ENCODE results near the gene FNDC3B.
"Not testable (repeated sequence)": the region's sequence is repeated elsewhere in the genome, so short reads cannot be mapped to it uniquely, and the experiment has no call there.

Gene FNDC3B

GRCh38 chr3:172039436-172040077 lies at the start of gene FNDC3B:
Gene FNDC3B, plus strand, starts transcription at chr3:172039578. Its CDS starts 72,902 bp downstream, at chr3:172112480.
- DNase-seq (ENCODE audit: low read depth), result peak; percentile 64

- not testable (repeated sequence) for DNase-seq (ENCODE audit: low read depth)
Measured at GRCh38 chr3:171990239-171990638, 49.1 kb upstream of the FNDC3B start.

GRCh38 chr3:171991166-171991565 lies 48.2 kb upstream of the FNDC3B start:
- no peak for DNase-seq (ENCODE audit: low read depth)

- no peak for DNase-seq (ENCODE audit: low read depth)
Measured at GRCh38 chr3:171994646-171995428, 44.5 kb upstream of the FNDC3B start.

- no peak for DNase-seq (ENCODE audit: low read depth)
Measured at GRCh38 chr3:171995486-171995885, 43.9 kb upstream of the FNDC3B start.

- no peak for DNase-seq (ENCODE audit: low read depth)
Measured at GRCh38 chr3:171996178-171996817, 43.1 kb upstream of the FNDC3B start.

GRCh38 chr3:171998731-171999130 lies 40.6 kb upstream of the FNDC3B start:
- DNase-seq (ENCODE audit: low read depth), result not testable (repeated sequence)

- not testable (repeated sequence) for DNase-seq (ENCODE audit: low read depth)
Measured at GRCh38 chr3:172001616-172002015, 37.8 kb upstream of the FNDC3B start.

GRCh38 chr3:172002512-172003078 lies 36.8 kb upstream of the FNDC3B start:
- DNase-seq (ENCODE audit: low read depth), result no peak

GRCh38 chr3:172003146-172003545 lies 36.2 kb upstream of the FNDC3B start:
- DNase-seq (ENCODE audit: low read depth), result no peak

GRCh38 chr3:172007065-172007370 lies 32.4 kb upstream of the FNDC3B start:
- no peak for DNase-seq (ENCODE audit: low read depth)

GRCh38 chr3:172009803-172010202 lies 29.6 kb upstream of the FNDC3B start:
- DNase-seq (ENCODE audit: low read depth), result no peak

- no peak for DNase-seq (ENCODE audit: low read depth)
Measured at GRCh38 chr3:172012775-172013174, 26.6 kb upstream of the FNDC3B start.

GRCh38 chr3:172014145-172014544 lies 25.2 kb upstream of the FNDC3B start:
- no peak for DNase-seq (ENCODE audit: low read depth)

GRCh38 chr3:172018364-172018763 lies 21.0 kb upstream of the FNDC3B start:
- no peak for DNase-seq (ENCODE audit: low read depth)

- DNase-seq (ENCODE audit: low read depth), result no peak
Measured at GRCh38 chr3:172020763-172021162, 18.6 kb upstream of the FNDC3B start.

GRCh38 chr3:172021164-172021563 lies 18.2 kb upstream of the FNDC3B start:
- DNase-seq (ENCODE audit: low read depth), result no peak

GRCh38 chr3:172021859-172022258 lies 17.5 kb upstream of the FNDC3B start:
- DNase-seq (ENCODE audit: low read depth), result no peak

GRCh38 chr3:172023915-172024314 lies 15.5 kb upstream of the FNDC3B start:
- DNase-seq (ENCODE audit: low read depth), result no peak

GRCh38 chr3:172024679-172025078 lies 14.7 kb upstream of the FNDC3B start:
- DNase-seq (ENCODE audit: low read depth), result no peak

- DNase-seq (ENCODE audit: low read depth), result no peak
Measured at GRCh38 chr3:172029425-172030098, 9.8 kb upstream of the FNDC3B start.

GRCh38 chr3:172030181-172030580 lies 9.2 kb upstream of the FNDC3B start:
- no peak for DNase-seq (ENCODE audit: low read depth)

All from stimulated activated CD8-positive, alpha-beta memory T cell treated with anti-CD3 and anti-CD28 coated beads, Interleukin-15, amount 100 ng/mL, for 24 hours (primary cell).